ENCODE data around the gene HNF1A.

DNA sequence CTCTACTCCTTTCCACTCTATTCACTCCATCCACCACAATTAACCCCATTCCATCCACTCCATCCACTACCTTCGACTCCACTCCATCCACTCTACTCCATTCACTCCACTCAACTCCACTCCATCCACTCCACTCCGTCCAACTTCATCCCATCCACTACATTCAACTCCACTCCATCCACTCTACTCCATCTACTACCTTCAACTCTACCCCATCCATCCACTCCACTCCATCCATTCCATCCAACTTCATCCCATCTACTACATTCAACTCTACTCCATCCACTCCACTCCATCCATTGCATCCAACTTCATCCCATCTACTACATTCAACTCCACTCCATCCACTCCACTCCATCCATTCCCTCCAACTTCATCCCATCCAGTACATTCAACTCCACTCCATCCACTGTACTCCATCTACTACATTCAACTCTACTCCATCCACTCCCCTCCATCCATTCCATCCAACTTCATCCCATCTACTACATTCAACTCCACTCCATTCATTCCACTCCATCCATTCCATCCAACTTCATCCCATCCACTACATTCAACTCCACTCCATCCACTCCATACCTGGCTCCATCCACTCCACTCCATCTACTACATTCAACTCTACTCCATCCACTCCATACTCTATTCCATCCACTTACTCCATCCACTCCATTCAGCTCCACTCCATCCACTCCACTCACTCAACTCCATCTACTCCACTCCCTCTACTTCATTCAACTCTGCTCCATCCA, 16.4 kb downstream of the HNF1A start:
- TF ChIP-seq, protein P1, sequence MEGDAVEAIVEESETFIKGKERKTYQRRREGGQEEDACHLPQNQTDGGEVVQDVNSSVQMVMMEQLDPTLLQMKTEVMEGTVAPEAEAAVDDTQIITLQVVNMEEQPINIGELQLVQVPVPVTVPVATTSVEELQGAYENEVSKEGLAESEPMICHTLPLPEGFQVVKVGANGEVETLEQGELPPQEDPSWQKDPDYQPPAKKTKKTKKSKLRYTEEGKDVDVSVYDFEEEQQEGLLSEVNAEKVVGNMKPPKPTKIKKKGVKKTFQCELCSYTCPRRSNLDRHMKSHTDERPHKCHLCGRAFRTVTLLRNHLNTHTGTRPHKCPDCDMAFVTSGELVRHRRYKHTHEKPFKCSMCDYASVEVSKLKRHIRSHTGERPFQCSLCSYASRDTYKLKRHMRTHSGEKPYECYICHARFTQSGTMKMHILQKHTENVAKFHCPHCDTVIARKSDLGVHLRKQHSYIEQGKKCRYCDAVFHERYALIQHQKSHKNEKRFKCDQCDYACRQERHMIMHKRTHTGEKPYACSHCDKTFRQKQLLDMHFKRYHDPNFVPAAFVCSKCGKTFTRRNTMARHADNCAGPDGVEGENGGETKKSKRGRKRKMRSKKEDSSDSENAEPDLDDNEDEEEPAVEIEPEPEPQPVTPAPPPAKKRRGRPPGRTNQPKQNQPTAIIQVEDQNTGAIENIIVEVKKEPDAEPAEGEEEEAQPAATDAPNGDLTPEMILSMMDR (conservative IDR thresholded peaks at IDR 0.05 in 1 of 2, IDR thresholded peaks at IDR 0.05 in 1 of 2; ENCODE audit: extremely low read depth in 1 of 2, insufficient read depth in 1 of 2, low read depth in 1 of 2, low read length in 2 of 2) = no peak
- TF ChIP-seq EZH2 (IDR thresholded peaks at IDR 0.05; ENCODE audit: borderline replicate concordance, low read length) = no peak

Measured in mammary epithelial cell (primary cell).